Smooth muscle cell (in vitro differentiated cells): Measurements from ENCODE around the gene RACGAP1. TPM values are rescaled to one million over a fixed set of nuclear protein-coding genes. Genes with fewer than 3 reads are reported as not detected.

Experiments used
- DNase-seq: peaks from one replicate; lab custom pipeline; 2025; ENCODE audit not compliant: unreplicated experiment; lab: John Stamatoyannopoulos, UW
- H2AFZ ChIP-seq: fragments of 200-600 bp; sonication (generic); 2 replicates; pipeline ENCODE4 v1.6.0; 2016; ENCODE audit warnings: antibody characterized with exemption, low read depth, mild to moderate bottlenecking
- H3F3A ChIP-seq: fragments of 200-600 bp; sonication (generic); 2 replicates; pipeline ENCODE4 v1.6.0; 2017; ENCODE audit warnings: antibody characterized with exemption, low read depth
- H3K27ac ChIP-seq: fragments of 200-600 bp; sonication (generic); 2 replicates; pipeline ENCODE4 v1.5.1; 2016; ENCODE audit warnings: low read depth, mild to moderate bottlenecking
- H3K27me3 ChIP-seq: fragments of 200-600 bp; sonication (generic); 2 replicates; pipeline ENCODE4 v1.6.1; 2016; ENCODE audit warnings: low read depth, mild to moderate bottlenecking
- H3K36me3 ChIP-seq: fragments of 200-600 bp; sonication (generic); 2 replicates; pipeline ENCODE4 v1.5.1; 2016; ENCODE audit warnings: low read depth
- H3K4me1 ChIP-seq: fragments of 200-600 bp; sonication (generic); 2 replicates; pipeline ENCODE4 v1.5.1; 2016; ENCODE audit warnings: low read depth
- H3K4me2 ChIP-seq: fragments of 200-600 bp; sonication (generic); 2 replicates; pipeline ENCODE4 v1.6.0; 2016; ENCODE audit warnings: mild to moderate bottlenecking
- H3K4me3 ChIP-seq: fragments of 200-600 bp; sonication (generic); 2 replicates; pipeline ENCODE4 v1.5.1; 2016; ENCODE audit warnings: mild to moderate bottlenecking
- H3K79me2 ChIP-seq: fragments of 200-600 bp; sonication (generic); 2 replicates; pipeline ENCODE4 v1.6.0; 2016; ENCODE audit warnings: low read depth, mild to moderate bottlenecking
- H3K9ac ChIP-seq: fragments of 200-600 bp; sonication (generic); 2 replicates; pipeline ENCODE4 v1.6.0; 2016; ENCODE audit warnings: low read depth
- H3K9me3 ChIP-seq: fragments of 200-600 bp; sonication (generic); replicated peaks from 2 replicates; pipeline ENCODE4 v1.5.1; 2016; ENCODE audit warnings: low read depth
- H4K20me1 ChIP-seq: fragments of 200-600 bp; sonication (generic); 2 replicates; pipeline ENCODE4 v1.6.0; 2016; ENCODE audit warnings: low read depth
- WGBS: methylation state at CpG from one replicate; pipeline ENCODE4 v1.1.7; 2016; ENCODE audit warnings: low lambda C conversion rate; 5-methylcytosine and 5-hydroxymethylcytosine counted together
- polyA plus RNA-seq: library from polyadenylated mRNA; unstranded; fragments of >200 nt; fragmentation: Nextera tagmentation; extraction: Ambion mirVana; gene quantifications from 2 replicates; pipeline ENCODE4 v1.2.1, GENCODE V29; 2016
- total RNA-seq: library from RNA; depleted of rRNA; stranded (reverse); fragments of >200 nt; gene quantifications from 2 replicates; pipeline ENCODE4 v1.2.3, GENCODE V29; 2014
- TF ChIP-seq, protein P1 (sequence below): fragments of 200-600 bp; sonication (generic); IDR thresholded peaks from 2 replicates; pipeline ENCODE4 v1.5.1; 2017; ENCODE audit warnings: borderline replicate concordance, mild to moderate bottlenecking, antibody characterized with exemption; ENCODE audit not compliant: insufficient read depth, poor library complexity, severe bottlenecking

Gene RACGAP1
- total and polyA plus RNA-seq, 2 experiments from 2014 or later = 13.7 to 52.3 TPM

DNA sequence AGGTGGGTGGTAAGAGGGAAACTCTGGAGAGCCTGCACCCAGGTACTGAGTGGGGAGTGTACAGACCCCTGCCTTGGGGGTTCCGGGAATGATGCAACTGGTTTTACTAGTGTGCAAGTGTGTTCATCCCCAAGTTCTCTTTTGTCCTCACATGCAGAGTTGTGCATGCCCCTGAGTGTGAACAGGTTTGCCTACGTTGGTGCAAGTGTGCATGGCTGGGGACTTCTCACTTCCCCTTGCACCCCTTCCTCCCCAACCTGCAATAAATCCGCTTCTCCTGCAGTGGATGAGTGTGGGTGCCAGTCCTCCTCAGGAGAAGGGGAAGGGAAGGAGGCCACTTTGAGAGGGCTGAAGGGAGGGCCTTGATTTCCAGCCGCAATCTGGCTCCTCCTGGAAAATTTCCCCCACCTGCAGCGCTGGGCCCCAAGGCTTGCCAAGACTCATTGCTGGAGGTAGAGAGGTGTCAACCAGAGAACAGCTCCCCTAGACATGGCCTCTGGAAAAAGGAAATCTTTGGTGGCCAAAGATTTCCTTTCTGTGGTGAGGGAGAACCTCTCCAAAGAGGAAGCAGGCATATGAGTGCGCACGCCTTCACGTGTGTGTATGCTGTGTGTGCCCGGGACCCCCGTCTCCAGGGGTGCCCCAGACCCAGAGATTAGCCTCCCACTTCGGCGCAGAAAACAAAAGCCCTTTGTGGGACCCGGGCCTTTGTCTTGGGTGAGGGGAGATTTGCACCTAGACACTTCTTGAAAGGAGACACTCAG lies 69.2 kb downstream of the RACGAP1 start:
- H3K27me3 ChIP-seq = peaks cover 77% of the 10 kb centered on the region

DNA sequence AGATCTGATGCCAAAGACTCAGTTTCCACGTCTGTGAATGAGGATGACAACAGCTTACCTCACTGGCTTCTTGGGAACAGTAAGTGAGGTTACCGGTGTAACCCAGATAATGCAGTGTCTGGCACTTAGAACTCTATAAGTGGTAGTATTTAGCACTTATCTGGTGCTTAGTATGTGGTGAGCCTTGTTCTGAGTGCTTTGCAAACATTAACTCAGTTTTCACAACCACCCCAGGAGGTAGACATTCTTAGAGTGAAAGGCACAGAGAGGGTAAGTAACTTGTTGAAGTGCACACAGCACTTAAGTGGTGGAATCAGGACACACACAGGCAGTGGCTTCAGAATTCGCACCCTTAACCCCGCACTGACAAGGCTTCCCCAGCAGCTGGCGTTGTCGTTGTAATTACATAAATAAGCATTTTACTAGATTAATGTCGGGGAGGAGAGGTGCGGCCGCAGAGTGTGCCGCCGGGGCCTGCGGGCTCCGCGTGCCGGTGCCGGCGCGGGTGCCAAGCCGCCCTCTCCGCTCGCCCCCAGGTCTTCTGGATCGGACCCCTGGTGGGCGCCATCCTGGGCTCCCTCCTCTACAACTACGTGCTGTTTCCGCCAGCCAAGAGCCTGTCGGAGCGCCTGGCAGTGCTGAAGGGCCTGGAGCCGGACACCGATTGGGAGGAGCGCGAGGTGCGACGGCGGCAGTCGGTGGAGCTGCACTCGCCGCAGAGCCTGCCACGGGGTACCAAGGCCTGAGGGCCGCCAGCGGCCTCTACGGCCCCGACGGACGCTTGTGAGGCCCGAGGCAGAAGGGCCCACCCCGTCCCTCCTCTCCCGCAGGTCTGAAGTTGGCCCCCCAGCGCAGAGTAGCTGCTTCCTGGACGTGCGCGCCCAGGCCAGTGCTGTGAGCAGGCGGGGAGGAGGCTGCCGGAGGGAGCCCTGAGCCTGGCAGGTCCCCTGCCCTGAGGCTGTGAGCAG lies 70.1 kb downstream of the RACGAP1 start:
- no peak overlapping the region for H2AFZ ChIP-seq

More for the DNA sequence above, 69.2 kb downstream of the RACGAP1 start:
- Histone ChIP-seq H3K4me1 (peaks cover 10% of the 10 kb centered on the region), H3K27ac (no peak overlapping the region), H3K79me2 (no peaks in the 10 kb centered on the region), H3K4me3 (no peak overlapping the region), H3F3A (no peaks in the 10 kb centered on the region), H3K9ac (no peak overlapping the region), H3K36me3 (no peaks in the 10 kb centered on the region), H3K9me3 (no peaks in the 10 kb centered on the region), H2AFZ (no peak overlapping the region), H3K4me2 (no peak overlapping the region), H4K20me1 (no peaks in the 10 kb centered on the region)
- TF ChIP-seq, protein P1, sequence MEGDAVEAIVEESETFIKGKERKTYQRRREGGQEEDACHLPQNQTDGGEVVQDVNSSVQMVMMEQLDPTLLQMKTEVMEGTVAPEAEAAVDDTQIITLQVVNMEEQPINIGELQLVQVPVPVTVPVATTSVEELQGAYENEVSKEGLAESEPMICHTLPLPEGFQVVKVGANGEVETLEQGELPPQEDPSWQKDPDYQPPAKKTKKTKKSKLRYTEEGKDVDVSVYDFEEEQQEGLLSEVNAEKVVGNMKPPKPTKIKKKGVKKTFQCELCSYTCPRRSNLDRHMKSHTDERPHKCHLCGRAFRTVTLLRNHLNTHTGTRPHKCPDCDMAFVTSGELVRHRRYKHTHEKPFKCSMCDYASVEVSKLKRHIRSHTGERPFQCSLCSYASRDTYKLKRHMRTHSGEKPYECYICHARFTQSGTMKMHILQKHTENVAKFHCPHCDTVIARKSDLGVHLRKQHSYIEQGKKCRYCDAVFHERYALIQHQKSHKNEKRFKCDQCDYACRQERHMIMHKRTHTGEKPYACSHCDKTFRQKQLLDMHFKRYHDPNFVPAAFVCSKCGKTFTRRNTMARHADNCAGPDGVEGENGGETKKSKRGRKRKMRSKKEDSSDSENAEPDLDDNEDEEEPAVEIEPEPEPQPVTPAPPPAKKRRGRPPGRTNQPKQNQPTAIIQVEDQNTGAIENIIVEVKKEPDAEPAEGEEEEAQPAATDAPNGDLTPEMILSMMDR = no peak
- WGBS = 80% methylated on average over 13 of the region's 13 CpGs
- DNase-seq = no peak

DNA sequence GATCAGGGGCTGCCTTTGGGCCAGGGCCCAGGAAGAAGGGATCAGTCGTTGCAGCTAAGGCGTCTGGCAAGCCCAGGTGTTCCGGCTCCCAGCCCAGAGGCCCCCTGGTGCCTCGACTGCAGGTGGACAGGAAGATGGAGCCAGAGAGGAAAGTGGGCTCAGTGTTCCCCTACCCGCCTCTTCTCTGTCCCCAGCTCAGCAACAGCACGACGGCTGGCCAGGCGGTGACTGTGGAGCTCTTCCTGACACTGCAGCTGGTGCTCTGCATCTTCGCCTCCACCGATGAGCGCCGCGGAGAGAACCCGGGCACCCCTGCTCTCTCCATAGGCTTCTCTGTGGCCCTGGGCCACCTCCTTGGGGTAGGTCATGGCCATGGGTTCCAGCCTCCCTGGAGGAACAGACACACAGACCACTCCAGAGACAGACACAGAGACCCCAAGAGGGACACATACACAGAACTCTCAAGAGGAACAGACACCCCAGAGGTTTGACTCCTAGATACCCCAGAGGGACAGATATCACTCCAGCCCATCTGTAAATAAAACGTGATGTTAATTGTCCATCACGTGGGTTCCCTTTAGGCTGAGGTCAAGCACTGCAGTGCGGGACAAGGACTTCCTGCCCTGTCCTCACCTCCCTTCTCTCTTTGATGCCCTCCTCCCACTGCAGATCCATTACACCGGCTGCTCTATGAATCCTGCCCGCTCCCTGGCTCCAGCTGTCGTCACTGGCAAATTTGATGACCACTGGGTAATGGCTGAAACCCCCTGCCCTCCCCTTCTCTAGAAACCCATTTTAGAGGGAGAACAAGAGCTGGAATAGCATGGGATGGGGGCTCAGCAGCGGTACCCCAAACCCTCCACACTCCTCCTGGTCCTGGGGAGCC lies 71.1 kb downstream of the RACGAP1 start:
- H3K4me2 ChIP-seq = no peak overlapping the region
- peaks cover 59% of the 10 kb centered on the region for H3K27me3 ChIP-seq
- WGBS = 88% methylated on average over 21 of the region's 21 CpGs
- H3F3A ChIP-seq = no peaks in the 10 kb centered on the region
- no peak overlapping the region for H3K27ac ChIP-seq
- H2AFZ ChIP-seq = no peak overlapping the region
- H4K20me1 ChIP-seq = no peaks in the 10 kb centered on the region
- no peak overlapping the region for H3K4me3 ChIP-seq
- no peaks in the 10 kb centered on the region for H3K36me3 ChIP-seq
- no peak overlapping the region for H3K9ac ChIP-seq
- TF ChIP-seq, protein P1 = no peak
- no peak for DNase-seq
- no peaks in the 10 kb centered on the region for H3K4me1 ChIP-seq
- H3K79me2 ChIP-seq = no peaks in the 10 kb centered on the region
- H3K9me3 ChIP-seq = no peaks in the 10 kb centered on the region

More for the DNA sequence above, 70.1 kb downstream of the RACGAP1 start:
- WGBS = 64% methylated on average over 53 of the region's 53 CpGs
- Histone ChIP-seq H3K9me3 (no peaks in the 10 kb centered on the region), H3F3A (no peaks in the 10 kb centered on the region), H3K9ac (no peak overlapping the region), H3K36me3 (no peaks in the 10 kb centered on the region), H3K4me1 (peaks cover 7% of the 10 kb centered on the region), H3K27me3 (peaks cover 68% of the 10 kb centered on the region), H4K20me1 (no peaks in the 10 kb centered on the region), H3K79me2 (no peaks in the 10 kb centered on the region), H3K27ac (no peak overlapping the region), H3K4me3 (no peak overlapping the region), H3K4me2 (no peak overlapping the region)
- no peak for DNase-seq
- TF ChIP-seq, protein P1 = no peak
